Astrocyte of the cerebellum (primary cell): ENCODE data around the gene ZFYVE27.

Source experiments
- DNase-seq: peaks from one replicate; pipeline ENCODE4 v3.0.0-alpha.2; 2011; ENCODE audit warnings: low read depth
- H3K4me3 ChIP-seq: 2 replicates; pipeline ENCODE4 v1.5.1; 2011; ENCODE audit warnings: mild to moderate bottlenecking, low read depth, low read length, moderate library complexity
- in situ Hi-C: cut with HindIII; loops from 2 replicates; pipeline ENCODE4 v1.10.0; 2017; ENCODE audit warnings: low sequenced_read_pairs
- TF ChIP-seq, protein P1 (sequence below): IDR thresholded peaks from 2 replicates; pipeline ENCODE4 v1.5.1; 2012; ENCODE audit warnings: low read length, low read depth, moderate library complexity, mild to moderate bottlenecking; ENCODE audit errors: missing control alignments

ZFYVE27 gene

DNA sequence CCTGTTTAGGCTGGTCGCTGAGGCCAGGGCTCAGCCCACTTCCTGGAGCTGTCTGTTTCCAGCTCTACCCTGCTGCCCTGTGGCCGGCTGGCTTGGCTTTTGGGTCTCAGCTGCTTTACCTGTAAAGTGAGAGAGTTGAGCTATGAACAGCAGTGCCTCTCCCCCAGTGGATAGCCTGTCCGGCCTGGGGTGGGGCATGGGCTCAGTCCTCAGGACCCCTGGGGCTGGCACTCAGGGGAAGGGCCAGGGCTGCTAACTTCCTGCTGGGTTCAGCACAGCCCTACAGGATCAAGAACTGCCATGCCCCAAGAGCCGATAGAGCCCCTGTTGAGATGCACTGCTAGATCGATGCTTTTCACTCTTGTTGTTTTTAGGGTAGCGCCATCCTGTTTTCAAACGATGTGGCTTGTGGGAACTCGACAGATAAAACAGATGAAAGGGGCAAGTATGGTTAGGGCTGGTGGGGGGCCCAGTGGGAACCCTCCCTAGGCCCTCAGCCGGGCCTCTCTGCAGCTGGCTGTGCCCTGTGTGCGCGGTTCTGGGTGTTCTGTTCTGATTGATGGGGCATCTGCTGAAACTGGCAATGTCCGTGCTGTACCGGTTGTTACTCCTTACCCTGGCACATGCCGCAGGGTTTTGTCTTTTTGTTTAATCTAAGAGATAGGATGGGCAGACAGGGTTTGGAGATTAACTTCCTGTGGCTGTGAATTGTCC lies 44.8 kb downstream of the ZFYVE27 start:
- TF ChIP-seq, protein P1, sequence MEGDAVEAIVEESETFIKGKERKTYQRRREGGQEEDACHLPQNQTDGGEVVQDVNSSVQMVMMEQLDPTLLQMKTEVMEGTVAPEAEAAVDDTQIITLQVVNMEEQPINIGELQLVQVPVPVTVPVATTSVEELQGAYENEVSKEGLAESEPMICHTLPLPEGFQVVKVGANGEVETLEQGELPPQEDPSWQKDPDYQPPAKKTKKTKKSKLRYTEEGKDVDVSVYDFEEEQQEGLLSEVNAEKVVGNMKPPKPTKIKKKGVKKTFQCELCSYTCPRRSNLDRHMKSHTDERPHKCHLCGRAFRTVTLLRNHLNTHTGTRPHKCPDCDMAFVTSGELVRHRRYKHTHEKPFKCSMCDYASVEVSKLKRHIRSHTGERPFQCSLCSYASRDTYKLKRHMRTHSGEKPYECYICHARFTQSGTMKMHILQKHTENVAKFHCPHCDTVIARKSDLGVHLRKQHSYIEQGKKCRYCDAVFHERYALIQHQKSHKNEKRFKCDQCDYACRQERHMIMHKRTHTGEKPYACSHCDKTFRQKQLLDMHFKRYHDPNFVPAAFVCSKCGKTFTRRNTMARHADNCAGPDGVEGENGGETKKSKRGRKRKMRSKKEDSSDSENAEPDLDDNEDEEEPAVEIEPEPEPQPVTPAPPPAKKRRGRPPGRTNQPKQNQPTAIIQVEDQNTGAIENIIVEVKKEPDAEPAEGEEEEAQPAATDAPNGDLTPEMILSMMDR = no peak
- in situ Hi-C loops = no loop called here
- H3K4me3 ChIP-seq = no peak overlapping the region
- DNase-seq = no peak

DNA sequence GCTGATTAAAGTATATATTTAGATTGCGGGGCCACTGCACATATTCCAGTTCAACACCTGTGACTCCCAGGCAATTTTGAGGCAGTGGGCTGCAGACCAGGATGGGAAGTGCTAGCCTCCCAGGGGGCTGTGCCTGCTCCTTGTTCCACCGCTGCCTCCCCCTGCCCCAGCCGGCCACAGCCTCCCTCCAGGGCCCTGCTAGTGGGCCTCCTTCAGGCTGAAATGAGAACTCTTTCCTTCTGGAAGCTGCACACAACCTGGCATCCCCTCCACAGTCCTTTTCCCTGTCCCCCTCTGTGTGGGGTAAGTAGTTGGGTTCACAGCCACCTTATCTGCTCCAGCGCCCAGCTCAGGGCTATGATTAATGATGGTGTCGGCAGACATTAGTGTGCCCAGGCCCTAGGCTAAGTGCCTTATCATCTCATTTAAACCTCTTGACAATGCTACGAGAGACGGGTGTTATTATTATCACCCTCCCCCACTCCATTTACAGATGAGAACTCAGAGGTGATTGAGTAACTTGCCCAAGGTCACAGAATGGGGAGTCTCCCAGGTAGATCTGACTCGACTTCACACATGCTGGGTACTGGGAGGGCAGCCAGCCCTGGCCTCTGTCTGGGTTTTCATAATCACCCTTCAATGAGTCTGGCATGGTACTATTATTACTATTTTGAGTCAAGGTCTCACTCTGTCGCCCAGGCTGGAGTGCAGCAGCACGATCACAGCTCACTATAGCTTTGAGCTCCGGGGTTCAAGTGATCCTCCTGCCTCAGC lies 45.7 kb downstream of the ZFYVE27 start:
- TF ChIP-seq, protein P1 = no peak
- no peak overlapping the region for H3K4me3 ChIP-seq
- in situ Hi-C loops = no loop called here
- no peak for DNase-seq

DNA sequence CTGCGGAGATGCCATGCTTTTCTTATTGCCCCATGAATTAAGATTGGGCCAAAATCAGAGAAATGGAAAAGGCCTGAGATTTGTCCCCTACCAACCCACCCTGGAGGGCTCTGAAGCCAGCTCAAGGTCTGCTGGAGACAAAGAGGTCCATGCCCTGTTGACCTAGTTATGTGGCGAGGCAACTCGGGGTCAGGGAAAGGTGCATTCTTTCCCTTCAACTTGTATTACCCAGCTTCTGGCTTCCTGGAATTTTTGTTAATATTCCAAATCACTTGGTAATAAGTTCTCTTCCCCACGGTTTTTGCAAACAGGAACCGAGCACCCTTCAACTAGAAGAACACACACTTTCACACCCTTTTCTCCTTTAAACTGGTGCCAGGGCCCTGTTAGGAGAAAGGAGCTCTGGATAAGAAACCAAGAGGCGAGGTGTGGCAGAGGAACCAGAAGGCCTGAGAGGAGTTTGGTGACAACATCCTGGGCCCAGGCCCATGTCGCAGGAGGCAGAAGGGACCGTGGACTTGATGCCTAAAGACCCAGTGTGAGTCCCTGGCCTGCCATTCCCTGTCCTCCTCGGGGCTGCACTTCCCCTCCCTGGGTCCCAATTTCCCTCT lies 47.4 kb downstream of the ZFYVE27 start:
- no peak overlapping the region for H3K4me3 ChIP-seq
- in situ Hi-C loops = no loop called here
- no peak for DNase-seq
- TF ChIP-seq, protein P1 = no peak

DNA sequence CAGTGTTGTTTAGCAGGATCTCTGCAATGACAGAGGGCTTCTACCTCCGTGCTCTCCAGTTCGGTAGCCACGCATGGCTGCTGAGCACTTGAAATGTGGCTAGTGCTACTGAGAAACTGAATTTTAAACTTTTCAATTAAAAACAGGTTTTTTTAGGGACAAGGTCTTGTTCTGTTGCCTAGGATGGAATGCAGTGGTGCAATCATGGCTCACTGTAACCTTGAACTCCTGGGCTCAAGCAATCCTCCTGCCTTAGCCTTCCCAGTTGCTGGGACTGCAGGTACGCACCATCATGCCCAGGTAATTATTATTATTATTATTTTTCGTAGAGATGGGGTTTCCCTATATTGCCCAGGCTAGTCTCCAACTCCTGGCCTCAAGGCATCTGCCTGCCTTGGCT lies 48.3 kb downstream of the ZFYVE27 start:
- in situ Hi-C loops = no loop called here
- DNase-seq = no peak
- H3K4me3 ChIP-seq = no peak overlapping the region
- TF ChIP-seq, protein P1 = no peak

DNA sequence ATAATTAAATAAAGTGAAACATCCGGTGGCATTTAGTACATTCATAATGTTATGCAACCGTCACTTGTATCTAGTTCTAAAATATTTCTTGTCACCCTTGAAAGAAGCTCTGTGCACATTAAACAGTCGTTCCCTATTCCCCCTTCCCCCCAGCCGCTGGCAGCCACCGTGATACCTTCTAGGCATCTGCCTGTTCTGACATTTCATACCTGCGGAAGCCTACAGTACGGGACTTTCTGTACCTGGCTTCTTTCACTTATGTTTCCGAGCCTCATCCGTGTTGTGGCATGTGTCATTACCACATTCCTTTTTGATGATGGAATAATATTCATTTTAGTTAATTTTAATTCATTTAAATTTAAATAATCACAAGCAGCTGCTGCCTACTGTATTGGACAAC lies 48.8 kb downstream of the ZFYVE27 start:
- H3K4me3 ChIP-seq = no peak overlapping the region

More for the DNA sequence above, 48.8 kb downstream of the ZFYVE27 start:
- DNase-seq = no peak
- in situ Hi-C loops = no loop called here
- TF ChIP-seq, protein P1 = no peak
